HG03066 (cell line): ENCODE data around the gene BTNL2.
"Not testable (repeated sequence)": the region's sequence is repeated elsewhere in the genome, so short reads cannot be mapped to it uniquely, and the experiment has no call there.

Experiments used
- ATAC-seq: cut with Tn5 transposase; IDR thresholded peaks from one replicate; pipeline ENCODE4 v1.9.1; 2021; ENCODE audit warnings: low read depth; ENCODE audit not compliant: unreplicated experiment

BTNL2 gene

GRCh38 chr6:32406857-32407256, at the start of gene BTNL2:
TSS of gene BTNL2 (minus strand) at chr6:32407181. CDS start at chr6:32407123, 58 bp downstream.
- no peak for ATAC-seq

- no peak for ATAC-seq
Observed at GRCh38 chr6:32449088-32449736, 42.2 kb upstream of the BTNL2 start.

GRCh38 chr6:32447932-32448331, 41.0 kb upstream of the BTNL2 start:
- ATAC-seq, result no peak

- ATAC-seq, result no peak
Observed at GRCh38 chr6:32445321-32445854, 38.4 kb upstream of the BTNL2 start.

GRCh38 chr6:32444433-32444832, 37.5 kb upstream of the BTNL2 start:
- ATAC-seq, result no peak

- ATAC-seq, result no peak
Observed at GRCh38 chr6:32442977-32443552, 36.1 kb upstream of the BTNL2 start.

- ATAC-seq, result no peak
Observed at GRCh38 chr6:32442243-32442667, 35.3 kb upstream of the BTNL2 start.

- ATAC-seq, result peak; percentile 83
Observed at GRCh38 chr6:32439602-32440214, 32.7 kb upstream of the BTNL2 start, which contains the start of gene HLA-DRA. TSS of gene HLA-DRA (plus strand) at chr6:32439887. CDS start at chr6:32439951, 64 bp downstream.

GRCh38 chr6:32439139-32439538, 32.2 kb upstream of the BTNL2 start:
- no peak for ATAC-seq

- peak; percentile 41 for ATAC-seq
Observed at GRCh38 chr6:32436995-32437836, 30.2 kb upstream of the BTNL2 start.

GRCh38 chr6:32436186-32436585, 29.2 kb upstream of the BTNL2 start:
- no peak for ATAC-seq

GRCh38 chr6:32433950-32434349, 27.0 kb upstream of the BTNL2 start:
- not testable (repeated sequence) for ATAC-seq

GRCh38 chr6:32432050-32432450, 25.1 kb upstream of the BTNL2 start:
- no peak for ATAC-seq

- no peak for ATAC-seq
Observed at GRCh38 chr6:32431142-32431541, 24.2 kb upstream of the BTNL2 start.

GRCh38 chr6:32430179-32430578, 23.2 kb upstream of the BTNL2 start:
- ATAC-seq, result no peak

- ATAC-seq, result no peak
Observed at GRCh38 chr6:32427934-32428474, 21.0 kb upstream of the BTNL2 start.

- no peak for ATAC-seq
Observed at GRCh38 chr6:32427218-32427617, 20.2 kb upstream of the BTNL2 start.

- ATAC-seq, result no peak
Observed at GRCh38 chr6:32426338-32426737, 19.4 kb upstream of the BTNL2 start.

GRCh38 chr6:32424589-32425300, 17.8 kb upstream of the BTNL2 start:
- no peak for ATAC-seq

- ATAC-seq, result no peak
Observed at GRCh38 chr6:32416036-32416435, 9.1 kb upstream of the BTNL2 start.
